HG03066 (cell line): ENCODE measurements around the gene HIRIP3.

Experiments
- ATAC-seq: cut with Tn5 transposase; IDR thresholded peaks from one replicate; pipeline ENCODE4 v1.9.1; 2021; ENCODE audit warnings: low read depth; ENCODE audit not compliant: unreplicated experiment

Gene HIRIP3

GRCh38 chr16:30000735-30001631, 5.6 kb upstream of the HIRIP3 start:
- ATAC-seq = no peak

GRCh38 chr16:29999605-30000004, 4.2 kb upstream of the HIRIP3 start:
- ATAC-seq = no peak

- ATAC-seq = no peak
Measured at GRCh38 chr16:29996766-29997250, 1.4 kb upstream of the HIRIP3 start.

GRCh38 chr16:29995911-29996765, 721 bp upstream of the HIRIP3 start, which contains the start of gene INO80E:
TSS of gene INO80E (plus strand) at chr16:29996241. CDS start at chr16:29996311, 70 bp downstream.
- peak; percentile 92 for ATAC-seq

GRCh38 chr16:29994600-29995323, 655 bp downstream of the HIRIP3 start:
- peak; percentile 27 for ATAC-seq

- no peak for ATAC-seq
Measured at GRCh38 chr16:29993903-29994599, 1.4 kb downstream of the HIRIP3 start.

GRCh38 chr16:29993191-29993902, 2.1 kb downstream of the HIRIP3 start:
- ATAC-seq = no peak

GRCh38 chr16:29992344-29992967, 3.0 kb downstream of the HIRIP3 start:
- no peak for ATAC-seq

- ATAC-seq = no peak
Measured at GRCh38 chr16:29991571-29991904, 3.9 kb downstream of the HIRIP3 start.

GRCh38 chr16:29990883-29991570, 4.4 kb downstream of the HIRIP3 start:
- ATAC-seq = no peak

GRCh38 chr16:29990034-29990433, 5.4 kb downstream of the HIRIP3 start:
- no peak for ATAC-seq

- no peak for ATAC-seq
Measured at GRCh38 chr16:29989111-29989858, 6.1 kb downstream of the HIRIP3 start.

GRCh38 chr16:29988346-29989075, 6.9 kb downstream of the HIRIP3 start:
- no peak for ATAC-seq

- no peak for ATAC-seq
Measured at GRCh38 chr16:29987371-29988085, 7.9 kb downstream of the HIRIP3 start.

- ATAC-seq = no peak
Measured at GRCh38 chr16:29986931-29987330, 8.5 kb downstream of the HIRIP3 start.

GRCh38 chr16:29986231-29986630, 9.2 kb downstream of the HIRIP3 start:
- no peak for ATAC-seq
